HG02938 (cell line): ENCODE results near the gene RAPGEF1.
"Not testable (repeated sequence)": the region's sequence is repeated elsewhere in the genome, so short reads cannot be mapped to it uniquely, and the experiment has no call there.

Experiments
- ATAC-seq: cut with Tn5 transposase; IDR thresholded peaks from one replicate; pipeline ENCODE4 v1.9.1; 2021; ENCODE audit warnings: mild to moderate bottlenecking, moderate library complexity; ENCODE audit not compliant: unreplicated experiment

RAPGEF1 gene

DNA sequence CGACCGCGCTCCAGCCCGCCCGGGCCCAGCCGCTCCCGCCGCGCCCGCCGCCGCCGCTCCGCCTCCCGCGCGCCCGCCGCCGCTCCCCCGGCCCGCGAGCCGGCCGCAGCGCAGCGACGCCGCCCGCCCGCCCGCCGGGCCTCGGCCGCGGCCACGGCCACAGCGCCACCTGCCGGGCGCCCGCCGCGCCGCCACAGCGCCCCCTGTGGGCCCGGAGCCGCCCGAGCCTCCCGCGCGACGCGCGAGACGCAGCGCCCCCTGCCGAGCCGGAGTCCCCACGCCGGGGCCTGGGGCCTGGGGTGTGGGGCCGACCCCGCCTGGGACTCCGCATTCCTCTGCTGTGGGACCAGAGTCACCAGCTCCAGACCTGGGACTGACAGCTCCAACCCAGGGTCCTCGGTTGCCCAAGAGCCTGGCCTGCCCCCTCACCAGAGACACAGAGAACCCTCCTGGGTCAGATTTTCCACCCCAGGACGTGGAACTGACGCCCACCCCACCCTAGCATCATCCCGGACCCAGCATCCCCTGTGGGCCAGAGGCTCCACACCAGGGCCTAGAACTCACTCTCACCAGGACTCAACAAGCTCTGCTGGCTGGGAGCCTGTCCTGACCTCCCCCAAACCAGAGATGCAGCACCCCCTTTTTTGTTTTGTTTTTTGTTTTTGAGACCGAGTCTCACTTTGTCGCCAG, at the start of gene RAPGEF1:
Gene RAPGEF1, minus strand, starts transcription at position 118 of the 690 bp plus-strand sequence. CDS start 246 bp downstream, outside the sequence.
- no peak for ATAC-seq

DNA sequence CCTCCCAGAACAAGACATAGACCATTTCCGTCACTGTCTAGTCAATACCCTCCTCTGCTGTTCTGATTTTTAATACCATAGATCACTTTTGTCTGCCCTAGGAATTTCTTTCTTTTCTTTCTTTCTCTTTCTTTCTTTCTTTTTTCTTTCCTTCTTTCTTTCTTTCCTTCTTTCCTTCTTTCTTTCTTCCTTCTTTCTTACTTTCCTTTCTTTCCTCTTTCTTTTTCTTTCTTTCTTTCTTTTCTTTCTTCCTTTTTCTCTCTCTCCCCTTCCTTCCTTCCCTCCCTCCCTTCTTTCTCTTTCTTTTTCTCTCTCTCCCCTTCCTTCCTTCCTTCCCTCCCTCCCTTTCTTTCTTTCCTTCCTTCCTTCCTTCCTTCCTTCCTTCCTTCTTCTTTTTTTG, 49.0 kb upstream of the RAPGEF1 start:
- no peak for ATAC-seq

DNA sequence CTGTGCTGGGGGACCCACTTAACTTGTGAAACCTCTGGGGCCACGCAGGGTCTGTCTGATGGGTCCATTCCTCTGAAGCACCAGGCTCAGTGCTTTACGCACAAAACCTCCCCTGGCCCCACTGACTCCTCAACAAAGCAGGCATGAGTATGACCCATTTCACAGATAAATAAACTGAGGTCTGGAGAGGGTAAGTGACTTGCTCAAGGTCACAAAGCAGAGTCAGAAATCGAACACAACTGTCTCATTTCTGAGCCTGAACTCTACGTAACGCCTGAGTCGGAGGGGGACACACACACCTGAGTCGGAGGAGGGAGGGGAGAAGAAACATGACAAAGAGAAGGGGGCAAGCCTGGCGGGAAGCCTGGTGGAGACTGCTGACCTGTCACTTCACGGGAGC, 48.0 kb upstream of the RAPGEF1 start:
- ATAC-seq = no peak

GRCh38 chr9:131784748-131785501, 45.0 kb upstream of the RAPGEF1 start:
- ATAC-seq = no peak

DNA sequence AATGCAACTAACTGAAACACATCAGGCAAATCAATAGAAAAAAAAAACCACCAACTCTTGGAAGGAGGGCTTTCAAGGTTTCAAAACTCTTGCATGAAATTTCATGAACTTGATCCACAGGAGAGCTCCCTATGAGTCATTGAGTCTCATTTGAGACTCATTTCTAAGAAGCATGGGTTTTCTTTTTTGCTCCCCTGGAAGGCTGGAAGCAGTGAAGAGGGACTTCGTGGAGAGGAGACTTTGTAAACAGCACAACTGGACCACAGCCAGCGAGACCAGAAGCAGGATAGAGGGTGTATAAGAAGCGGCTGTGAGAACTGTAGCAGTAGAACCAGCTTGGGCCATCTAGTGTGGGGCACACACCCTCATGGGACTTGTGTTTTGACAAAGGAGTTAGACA, 41.2 kb upstream of the RAPGEF1 start:
- ATAC-seq = no peak

- no peak for ATAC-seq
These were observed 36.6 kb upstream of the RAPGEF1 start for GRCh38 chr9:131776473-131776872.

- ATAC-seq = no peak
These were observed 36.2 kb upstream of the RAPGEF1 start for GRCh38 chr9:131776036-131776435.

DNA sequence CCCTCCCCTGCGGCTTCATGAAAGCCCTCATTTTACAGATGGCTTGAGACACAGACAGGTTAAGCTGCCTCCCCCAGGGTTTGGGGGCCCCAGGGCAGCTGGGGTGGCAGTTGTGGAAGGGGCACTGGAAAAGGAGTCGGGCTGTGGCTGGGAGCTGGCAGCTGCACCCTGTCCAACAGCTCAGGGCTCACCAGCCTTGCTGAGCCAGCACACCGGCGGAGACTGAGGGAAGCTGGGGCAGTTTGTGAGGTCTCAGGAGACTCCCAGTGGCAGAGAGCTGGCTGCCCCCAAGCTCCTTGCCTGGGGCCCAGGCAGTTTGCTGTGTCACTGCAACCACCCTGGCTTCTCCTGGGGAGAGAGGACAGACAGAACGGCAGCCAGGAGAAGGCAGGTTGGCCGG, 34.8 kb upstream of the RAPGEF1 start:
- ATAC-seq = no peak

DNA sequence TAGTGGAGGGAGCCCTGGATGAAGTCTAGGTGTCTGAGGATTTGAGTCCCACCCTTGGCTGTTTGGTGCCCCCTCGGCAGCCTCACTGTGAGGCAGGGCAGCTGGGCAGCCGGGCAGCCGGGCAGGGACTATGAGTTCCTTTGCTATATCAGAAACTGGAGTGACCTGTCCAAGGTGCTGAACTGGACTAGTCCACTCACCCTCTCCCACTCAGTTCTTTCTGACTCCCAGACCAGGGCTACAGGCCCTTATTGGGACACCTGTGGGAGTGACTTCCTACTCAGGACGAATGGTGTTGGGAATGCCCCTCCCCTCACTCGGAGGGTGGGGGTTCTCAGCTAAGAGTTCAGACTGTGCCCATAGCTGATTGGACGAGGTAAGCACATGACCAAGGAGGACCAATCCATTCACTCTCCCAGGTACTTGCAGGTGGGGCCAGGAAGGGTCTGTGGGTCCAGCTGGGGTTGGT, 34.1 kb upstream of the RAPGEF1 start:
- ATAC-seq = no peak

- no peak for ATAC-seq
These were observed 33.1 kb upstream of the RAPGEF1 start for GRCh38 chr9:131772940-131773339.

DNA sequence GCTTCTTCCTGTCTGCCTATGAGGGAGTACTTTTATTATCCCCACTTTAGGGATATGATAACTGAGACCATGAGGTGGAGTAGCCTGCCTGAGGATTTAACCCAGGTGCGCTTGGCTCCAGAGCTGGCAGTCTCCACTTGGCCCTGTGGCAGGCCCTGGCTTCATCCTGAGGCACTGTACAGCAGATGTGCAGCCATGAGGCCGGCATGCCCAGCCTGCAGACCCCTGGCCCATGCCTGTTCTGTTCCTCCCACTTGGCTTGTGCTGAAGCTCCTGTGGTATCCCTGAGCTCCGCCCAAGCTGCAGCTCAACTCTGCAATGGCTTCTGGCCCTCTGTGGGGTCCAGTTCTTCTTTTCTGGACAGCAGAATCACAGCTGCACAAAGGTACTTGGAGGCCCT, 31.8 kb upstream of the RAPGEF1 start:
- no peak for ATAC-seq

DNA sequence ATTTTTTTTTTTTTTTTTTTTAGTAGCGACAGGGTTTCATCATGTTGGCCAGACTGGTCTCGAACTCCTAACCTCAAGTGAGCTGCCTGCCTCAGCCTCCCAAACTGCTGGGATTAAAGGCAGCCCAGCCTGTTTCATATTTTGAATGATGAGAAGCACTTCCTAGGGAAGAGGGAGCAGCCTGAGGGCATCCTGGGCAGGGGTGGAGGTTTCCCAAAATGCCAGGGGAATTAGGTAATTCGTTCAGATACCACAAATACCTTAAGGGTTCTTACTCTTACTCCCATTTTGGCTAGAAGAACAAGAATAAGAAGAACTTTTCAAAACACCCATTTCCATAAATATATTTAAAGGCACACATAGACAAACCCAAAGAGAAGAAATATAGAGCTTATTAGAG, 29.5 kb upstream of the RAPGEF1 start:
- ATAC-seq = no peak

- ATAC-seq = no peak
These were observed 24.7 kb upstream of the RAPGEF1 start for GRCh38 chr9:131764568-131764967.

- ATAC-seq = no peak
These were observed 22.6 kb upstream of the RAPGEF1 start for GRCh38 chr9:131762356-131762932.

- no peak for ATAC-seq
These were observed 19.3 kb upstream of the RAPGEF1 start for GRCh38 chr9:131759017-131759647.

DNA sequence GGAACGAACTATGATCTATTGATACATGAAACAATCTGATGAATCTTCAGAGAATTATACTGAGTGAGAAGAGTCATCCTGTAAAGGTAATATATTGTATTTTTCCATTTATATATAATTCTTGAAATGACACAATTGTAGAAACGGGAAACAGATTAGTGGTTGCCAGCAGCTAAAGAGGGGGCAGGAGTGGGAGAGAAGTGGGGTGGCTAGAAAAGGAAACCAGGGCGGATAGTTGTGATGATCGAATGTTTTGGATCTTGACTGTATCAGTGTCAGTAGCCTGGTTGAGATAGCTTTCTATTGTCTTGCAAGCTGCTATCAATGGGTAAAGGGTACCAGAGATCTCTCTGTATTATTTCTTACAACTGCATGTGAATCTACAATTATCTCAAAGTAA, 17.7 kb upstream of the RAPGEF1 start:
- ATAC-seq = no peak

DNA sequence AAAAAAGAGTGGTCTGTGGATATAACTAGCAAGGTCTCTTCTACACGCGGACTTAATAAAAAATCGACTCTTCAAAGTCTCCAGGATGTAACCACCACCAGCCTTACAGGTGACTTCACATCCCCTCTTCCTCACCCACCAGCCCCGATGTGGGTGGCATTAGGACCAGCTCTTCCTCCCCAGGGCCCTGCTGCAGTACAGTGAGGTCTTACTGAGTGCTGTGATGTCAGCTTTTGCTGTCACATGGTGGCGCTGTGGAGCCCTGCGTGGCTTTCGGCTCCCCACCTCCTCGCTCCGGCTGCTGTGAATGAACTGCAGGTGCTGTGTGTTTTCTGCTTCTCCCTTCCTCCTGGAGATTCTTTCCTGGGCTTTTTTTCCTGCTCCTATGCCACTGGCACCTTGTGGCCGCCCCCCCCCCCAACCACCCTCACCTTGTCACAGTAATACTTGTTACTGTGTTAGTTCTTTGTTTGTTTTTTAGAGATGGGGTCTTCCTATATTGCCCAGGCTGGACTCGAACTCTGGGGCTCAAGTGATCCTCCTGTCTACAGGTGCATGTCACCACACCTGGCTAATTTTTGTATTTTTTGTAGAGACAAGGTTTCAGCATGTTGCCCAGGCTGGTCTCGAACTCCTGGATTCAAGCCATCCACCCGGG, 15.8 kb upstream of the RAPGEF1 start:
- no peak for ATAC-seq

DNA sequence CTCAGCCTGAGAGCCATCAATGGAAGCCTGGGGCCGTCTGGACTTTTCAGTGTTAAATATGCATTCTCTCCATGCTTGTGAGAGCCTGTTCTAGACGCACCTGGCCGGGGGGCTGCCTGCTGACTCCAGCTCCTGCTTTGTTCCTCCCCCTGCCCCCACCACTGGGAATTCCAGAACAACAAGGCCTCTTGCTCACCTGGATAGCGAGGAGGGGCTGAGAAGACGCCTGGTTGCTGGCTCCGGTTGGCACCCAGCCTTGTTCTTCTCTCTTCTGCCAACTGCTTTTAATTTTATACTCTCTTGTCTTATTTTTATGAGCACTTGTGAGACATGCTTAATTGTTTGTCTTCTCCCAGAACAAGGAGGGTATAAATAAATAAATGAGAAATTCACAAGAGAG, 15.0 kb upstream of the RAPGEF1 start:
- no peak for ATAC-seq

DNA sequence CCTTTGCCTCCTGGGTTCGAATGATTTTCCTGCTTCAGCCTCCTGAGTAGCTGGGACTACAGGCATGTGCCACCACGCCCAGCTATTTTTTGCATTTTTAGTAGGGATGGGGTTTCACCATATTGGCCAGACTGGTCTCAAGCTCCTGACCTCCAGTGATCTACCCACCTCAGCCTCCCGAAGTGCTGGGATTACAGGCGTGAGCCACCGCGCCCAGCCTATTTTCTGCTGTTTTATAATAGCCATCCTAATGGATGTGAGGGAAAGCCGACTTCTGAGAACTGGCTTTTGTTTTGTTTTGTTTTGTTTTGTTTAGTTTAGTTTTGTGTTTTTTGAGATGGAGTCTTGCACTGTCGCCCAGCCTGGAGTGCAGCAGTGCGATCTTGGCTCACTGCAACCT, 13.9 kb upstream of the RAPGEF1 start:
- ATAC-seq = not testable (repeated sequence)

DNA sequence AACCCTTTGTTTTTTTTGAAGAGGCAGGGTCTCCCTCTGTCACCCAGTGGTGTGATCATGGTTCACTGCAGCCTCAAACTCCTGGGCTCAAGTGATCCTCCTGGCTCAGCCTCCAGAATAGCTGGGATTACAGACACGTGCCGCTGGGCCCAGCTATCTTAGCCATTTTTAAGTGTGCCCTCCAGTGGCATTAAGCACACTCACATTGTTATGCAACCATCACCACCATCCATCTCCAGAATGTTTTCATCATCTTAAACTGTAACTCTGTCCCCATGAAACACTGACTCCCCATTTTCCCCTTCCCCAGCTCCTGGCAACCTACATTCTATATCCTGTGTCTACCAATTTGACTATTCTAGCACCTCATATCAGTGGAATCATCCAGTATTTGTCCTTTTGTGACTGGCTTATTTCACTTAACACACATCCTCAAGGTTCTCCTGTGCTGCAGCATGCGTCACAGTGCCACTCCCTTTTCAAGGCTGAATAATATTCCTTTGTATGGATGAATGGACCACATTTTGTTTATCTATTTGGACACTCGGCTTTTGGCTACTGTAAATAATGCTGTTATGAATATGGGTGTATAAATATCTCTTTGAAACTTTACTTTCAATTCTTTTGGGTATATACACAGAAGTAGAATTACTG, 12.5 kb upstream of the RAPGEF1 start:
- no peak for ATAC-seq
